Neural cell (in vitro differentiated cells): ENCODE data around the gene QDPR.

Experiments used
- EP300 ChIP-seq: fragments of 450-650 bp; conservative IDR thresholded peaks from 2 replicates; pipeline ENCODE4 v1.6.1; 2014; ENCODE audit warnings: antibody characterized with exemption, mild to moderate bottlenecking, moderate library complexity; ENCODE audit not compliant: poor library complexity, severe bottlenecking
- EZH2 ChIP-seq: fragments of 200-600, 300-800 bp; shearing (Covaris generic), sonication (generic); IDR thresholded peaks from 2 replicates; pipeline ENCODE4 v1.6.1; 2014; ENCODE audit warnings: antibody characterized with exemption, low read length, borderline replicate concordance, mild to moderate bottlenecking; ENCODE audit not compliant: insufficient read depth, poor library complexity, severe bottlenecking
- POLR2AphosphoS5 ChIP-seq: IDR thresholded peaks from 2 replicates; pipeline ENCODE4 v1.6.1; 2012
- TF ChIP-seq, protein P1 (sequence below): fragments of 450-650 bp; IDR thresholded peaks from 2 replicates; pipeline ENCODE4 v1.5.1; 2014; ENCODE audit warnings: antibody characterized with exemption, mild to moderate bottlenecking, moderate library complexity; ENCODE audit not compliant: poor library complexity, severe bottlenecking

- TF ChIP-seq EP300 (no peak), POLR2AphosphoS5 (no peak), EZH2 (no peak)
- TF ChIP-seq, protein P1, sequence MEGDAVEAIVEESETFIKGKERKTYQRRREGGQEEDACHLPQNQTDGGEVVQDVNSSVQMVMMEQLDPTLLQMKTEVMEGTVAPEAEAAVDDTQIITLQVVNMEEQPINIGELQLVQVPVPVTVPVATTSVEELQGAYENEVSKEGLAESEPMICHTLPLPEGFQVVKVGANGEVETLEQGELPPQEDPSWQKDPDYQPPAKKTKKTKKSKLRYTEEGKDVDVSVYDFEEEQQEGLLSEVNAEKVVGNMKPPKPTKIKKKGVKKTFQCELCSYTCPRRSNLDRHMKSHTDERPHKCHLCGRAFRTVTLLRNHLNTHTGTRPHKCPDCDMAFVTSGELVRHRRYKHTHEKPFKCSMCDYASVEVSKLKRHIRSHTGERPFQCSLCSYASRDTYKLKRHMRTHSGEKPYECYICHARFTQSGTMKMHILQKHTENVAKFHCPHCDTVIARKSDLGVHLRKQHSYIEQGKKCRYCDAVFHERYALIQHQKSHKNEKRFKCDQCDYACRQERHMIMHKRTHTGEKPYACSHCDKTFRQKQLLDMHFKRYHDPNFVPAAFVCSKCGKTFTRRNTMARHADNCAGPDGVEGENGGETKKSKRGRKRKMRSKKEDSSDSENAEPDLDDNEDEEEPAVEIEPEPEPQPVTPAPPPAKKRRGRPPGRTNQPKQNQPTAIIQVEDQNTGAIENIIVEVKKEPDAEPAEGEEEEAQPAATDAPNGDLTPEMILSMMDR: no peak
Observed at GRCh38 chr4:17510582-17510981, 1.3 kb downstream of the QDPR start.
